ENCODE data around the gene CFDP1.

The CFDP1 gene

DNA sequence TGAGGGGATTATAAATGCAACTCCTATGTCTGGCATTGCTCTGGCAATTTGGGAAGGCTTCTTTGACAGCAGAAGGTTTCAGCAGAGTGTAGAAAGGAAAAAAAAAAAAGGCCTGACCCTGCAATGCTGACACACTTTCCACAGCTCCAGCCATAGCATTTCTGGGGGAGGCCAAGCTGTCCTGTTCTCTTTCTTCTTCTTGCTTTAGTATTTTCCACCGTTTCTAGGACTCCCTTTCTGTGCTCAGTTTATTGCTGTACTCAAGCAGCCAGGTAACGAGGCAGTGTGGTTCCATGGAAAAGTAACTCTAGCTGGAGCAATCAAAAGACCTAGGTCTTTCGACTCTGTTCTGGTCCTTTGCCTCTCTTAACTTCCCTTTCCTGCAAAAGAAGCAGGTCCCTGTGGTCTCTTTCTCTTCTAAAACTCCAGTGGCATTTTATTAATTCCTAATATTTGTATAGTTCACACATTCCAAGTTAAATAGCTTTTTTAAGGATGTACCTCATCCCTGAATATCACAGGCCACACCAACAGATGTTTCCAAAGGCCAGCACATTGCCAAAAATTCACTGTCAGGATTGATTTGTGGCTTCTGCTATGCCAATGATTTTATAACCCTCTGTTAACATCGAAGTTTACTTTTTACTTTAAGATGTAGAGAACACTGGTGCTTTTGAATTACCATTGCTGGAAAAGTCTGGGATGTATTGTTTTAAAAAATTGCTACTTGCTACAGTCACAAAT, 91.6 kb downstream of the CFDP1 start:
- Histone ChIP-seq H3K9me3 (ENCODE audit: control insufficient read depth, insufficient read depth, low read depth, low read length) (no peaks in the 10 kb centered on the region), H3K4me1 (ENCODE audit: control insufficient read depth, insufficient read depth, low read length) (peaks cover 8% of the 10 kb centered on the region), H3K27ac (ENCODE audit: extremely low read depth, low read depth, low read length) (no peak overlapping the region), H3K36me3 (ENCODE audit: control insufficient read depth in 2 of 2, insufficient read depth in 1 of 2, low read length in 2 of 2) (peaks cover 0 to 7% of the 10 kb centered on the region in 2 experiments; a peak in 2 of 3 replicates), H3K4me3 (ENCODE audit: low read depth, low read length) (no peak overlapping the region)
- POLR2A ChIA-PET: interaction anchor here (0.6 kb wide), 1 partner anchor 14 kb away, joined by 7 read pairs; no protein-coding TSS in a partner anchor
- TF ChIP-seq ZBTB8A (tag by site-specific recombination; IDR thresholded peaks at IDR 0.05): no peak
- TF ChIP-seq ZNF514 (tag by site-specific recombination; IDR thresholded peaks at IDR 0.05): no peak
- no peak for TF ChIP-seq GLIS2 (tag by site-specific recombination; IDR thresholded peaks at IDR 0.05)
- TF ChIP-seq ZBTB7A (tag by site-specific recombination; IDR thresholded peaks at IDR 0.05; ENCODE audit: low read depth): no peak
- TF ChIP-seq SETDB1 (IDR thresholded peaks at IDR 0.05; ENCODE audit: insufficient read length, low read length): no peak
- TF ChIP-seq, protein P1, sequence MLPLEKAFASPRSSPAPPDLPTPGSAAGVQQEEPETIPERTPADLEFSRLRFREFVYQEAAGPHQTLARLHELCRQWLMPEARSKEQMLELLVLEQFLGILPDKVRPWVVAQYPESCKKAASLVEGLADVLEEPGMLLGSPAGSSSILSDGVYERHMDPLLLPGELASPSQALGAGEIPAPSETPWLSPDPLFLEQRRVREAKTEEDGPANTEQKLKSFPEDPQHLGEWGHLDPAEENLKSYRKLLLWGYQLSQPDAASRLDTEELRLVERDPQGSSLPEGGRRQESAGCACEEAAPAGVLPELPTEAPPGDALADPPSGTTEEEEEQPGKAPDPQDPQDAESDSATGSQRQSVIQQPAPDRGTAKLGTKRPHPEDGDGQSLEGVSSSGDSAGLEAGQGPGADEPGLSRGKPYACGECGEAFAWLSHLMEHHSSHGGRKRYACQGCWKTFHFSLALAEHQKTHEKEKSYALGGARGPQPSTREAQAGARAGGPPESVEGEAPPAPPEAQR (tag by site-specific recombination; IDR thresholded peaks at IDR 0.05): no peak
- TF ChIP-seq, protein P2, sequence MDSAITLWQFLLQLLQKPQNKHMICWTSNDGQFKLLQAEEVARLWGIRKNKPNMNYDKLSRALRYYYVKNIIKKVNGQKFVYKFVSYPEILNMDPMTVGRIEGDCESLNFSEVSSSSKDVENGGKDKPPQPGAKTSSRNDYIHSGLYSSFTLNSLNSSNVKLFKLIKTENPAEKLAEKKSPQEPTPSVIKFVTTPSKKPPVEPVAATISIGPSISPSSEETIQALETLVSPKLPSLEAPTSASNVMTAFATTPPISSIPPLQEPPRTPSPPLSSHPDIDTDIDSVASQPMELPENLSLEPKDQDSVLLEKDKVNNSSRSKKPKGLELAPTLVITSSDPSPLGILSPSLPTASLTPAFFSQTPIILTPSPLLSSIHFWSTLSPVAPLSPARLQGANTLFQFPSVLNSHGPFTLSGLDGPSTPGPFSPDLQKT (IDR thresholded peaks at IDR 0.05; ENCODE audit: borderline replicate concordance, low read depth, low read length): no peak
- TF ChIP-seq ZNF747 (tag by site-specific recombination; IDR thresholded peaks at IDR 0.05): no peak
- TF ChIP-seq, protein P3, sequence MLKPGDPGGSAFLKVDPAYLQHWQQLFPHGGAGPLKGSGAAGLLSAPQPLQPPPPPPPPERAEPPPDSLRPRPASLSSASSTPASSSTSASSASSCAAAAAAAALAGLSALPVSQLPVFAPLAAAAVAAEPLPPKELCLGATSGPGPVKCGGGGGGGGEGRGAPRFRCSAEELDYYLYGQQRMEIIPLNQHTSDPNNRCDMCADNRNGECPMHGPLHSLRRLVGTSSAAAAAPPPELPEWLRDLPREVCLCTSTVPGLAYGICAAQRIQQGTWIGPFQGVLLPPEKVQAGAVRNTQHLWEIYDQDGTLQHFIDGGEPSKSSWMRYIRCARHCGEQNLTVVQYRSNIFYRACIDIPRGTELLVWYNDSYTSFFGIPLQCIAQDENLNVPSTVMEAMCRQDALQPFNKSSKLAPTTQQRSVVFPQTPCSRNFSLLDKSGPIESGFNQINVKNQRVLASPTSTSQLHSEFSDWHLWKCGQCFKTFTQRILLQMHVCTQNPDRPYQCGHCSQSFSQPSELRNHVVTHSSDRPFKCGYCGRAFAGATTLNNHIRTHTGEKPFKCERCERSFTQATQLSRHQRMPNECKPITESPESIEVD (tag by site-specific recombination; IDR thresholded peaks at IDR 0.05): no peak
- CTCF ChIA-PET: interaction anchor here (0.7 to 2.8 kb wide), 2 partner anchors 143 to 378 kb away, joined by 3 to 8 read pairs; no protein-coding TSS in a partner anchor

DNA sequence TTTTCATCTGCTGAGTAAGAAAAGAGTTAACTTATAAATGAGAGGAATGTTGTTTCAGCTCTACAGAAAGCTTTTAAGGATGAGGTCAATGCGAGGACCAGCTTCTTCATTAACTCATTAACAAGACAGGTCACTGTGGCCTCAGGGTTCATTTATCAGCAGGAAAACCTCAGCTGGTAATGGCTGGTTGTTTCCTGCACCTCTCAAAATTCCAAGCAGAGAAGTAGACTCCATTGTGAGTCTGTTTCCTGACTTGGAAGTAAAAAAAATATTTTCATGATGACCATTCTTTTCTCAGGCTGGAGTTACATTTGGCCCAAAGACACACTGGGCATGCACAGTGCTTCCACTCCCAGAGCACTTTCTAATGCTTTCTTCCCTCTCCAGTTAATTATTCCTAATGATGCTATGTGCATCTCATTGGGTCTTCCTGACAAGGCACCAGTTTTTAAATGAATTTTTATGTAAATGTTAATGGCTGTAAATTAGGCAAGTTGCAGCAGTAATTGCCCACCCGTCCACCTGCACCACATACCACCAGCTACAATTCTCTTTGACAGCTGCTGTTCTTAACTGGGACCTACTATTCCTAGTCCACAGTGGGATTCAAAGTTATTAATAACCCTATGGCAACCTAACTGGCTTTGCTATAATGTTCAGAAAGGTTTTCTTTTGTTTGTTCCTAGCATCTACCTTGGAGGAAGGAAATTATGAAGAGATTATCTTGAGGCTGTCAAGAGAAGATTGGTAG, 92.4 kb downstream of the CFDP1 start:
- POLR2A ChIA-PET: no interaction called here
- Histone ChIP-seq H3K27ac (ENCODE audit: extremely low read depth, low read depth, low read length) (no peak overlapping the region), H3K4me3 (ENCODE audit: low read depth, low read length) (no peak overlapping the region), H3K9me3 (ENCODE audit: control insufficient read depth, insufficient read depth, low read depth, low read length) (no peaks in the 10 kb centered on the region), H3K4me1 (ENCODE audit: control insufficient read depth, insufficient read depth, low read length) (peaks cover 8% of the 10 kb centered on the region), H3K36me3 (ENCODE audit: control insufficient read depth in 2 of 2, insufficient read depth in 1 of 2, low read length in 2 of 2) (peaks cover 0 to 5% of the 10 kb centered on the region in 2 experiments; a peak in 2 of 3 replicates)
- TF ChIP-seq, protein P4, sequence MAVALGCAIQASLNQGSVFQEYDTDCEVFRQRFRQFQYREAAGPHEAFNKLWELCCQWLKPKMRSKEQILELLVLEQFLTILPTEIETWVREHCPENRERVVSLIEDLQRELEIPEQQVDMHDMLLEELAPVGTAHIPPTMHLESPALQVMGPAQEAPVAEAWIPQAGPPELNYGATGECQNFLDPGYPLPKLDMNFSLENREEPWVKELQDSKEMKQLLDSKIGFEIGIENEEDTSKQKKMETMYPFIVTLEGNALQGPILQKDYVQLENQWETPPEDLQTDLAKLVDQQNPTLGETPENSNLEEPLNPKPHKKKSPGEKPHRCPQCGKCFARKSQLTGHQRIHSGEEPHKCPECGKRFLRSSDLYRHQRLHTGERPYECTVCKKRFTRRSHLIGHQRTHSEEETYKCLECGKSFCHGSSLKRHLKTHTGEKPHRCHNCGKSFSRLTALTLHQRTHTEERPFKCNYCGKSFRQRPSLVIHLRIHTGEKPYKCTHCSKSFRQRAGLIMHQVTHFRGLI (tag by site-specific recombination; IDR thresholded peaks at IDR 0.05): no peak
- TF ChIP-seq ZNF677 (tag by site-specific recombination; IDR thresholded peaks at IDR 0.05): peak; percentile 92
- CTCF ChIA-PET: interaction anchor here (1.1 to 2.8 kb wide), 2 partner anchors 124 to 142 kb away, joined by 3 to 8 read pairs; no protein-coding TSS in a partner anchor

DNA sequence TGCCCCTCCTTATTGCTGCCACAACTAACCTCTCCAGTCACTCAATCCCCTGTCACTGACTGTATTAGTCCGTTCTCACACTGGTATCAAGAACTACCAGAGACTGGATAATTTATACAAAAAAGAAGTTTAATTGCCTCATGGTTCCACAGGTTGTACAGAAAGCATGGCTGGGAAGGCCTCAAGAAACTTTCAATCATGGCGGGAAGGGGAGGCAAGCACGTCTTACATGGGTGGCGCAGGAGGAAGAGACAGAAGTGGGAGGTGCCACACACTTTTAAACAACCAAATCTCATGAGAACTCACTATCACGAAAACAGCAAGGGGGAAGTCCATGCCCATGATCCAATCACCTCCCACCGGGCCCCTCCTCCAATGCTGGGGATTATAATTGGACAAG, 95.9 kb downstream of the CFDP1 start:
- no peak overlapping the region for H3K27ac ChIP-seq (ENCODE audit: extremely low read depth, low read depth, low read length)
- ChIA-PET CTCF (no interaction called here), POLR2A (no interaction called here)
- H3K4me3 ChIP-seq (ENCODE audit: low read depth, low read length): no peak overlapping the region
- no peaks in the 10 kb centered on the region for H3K9me3 ChIP-seq (ENCODE audit: control insufficient read depth, insufficient read depth, low read depth, low read length)
- peaks cover 4% of the 10 kb centered on the region for H3K4me1 ChIP-seq (ENCODE audit: control insufficient read depth, insufficient read depth, low read length)
- H3K36me3 ChIP-seq (ENCODE audit: control insufficient read depth in 2 of 2, insufficient read depth in 1 of 2, low read length in 2 of 2): peaks cover 0 to 3% of the 10 kb centered on the region in 2 experiments; a peak in 2 of 3 replicates
- TF ChIP-seq, protein P5, sequence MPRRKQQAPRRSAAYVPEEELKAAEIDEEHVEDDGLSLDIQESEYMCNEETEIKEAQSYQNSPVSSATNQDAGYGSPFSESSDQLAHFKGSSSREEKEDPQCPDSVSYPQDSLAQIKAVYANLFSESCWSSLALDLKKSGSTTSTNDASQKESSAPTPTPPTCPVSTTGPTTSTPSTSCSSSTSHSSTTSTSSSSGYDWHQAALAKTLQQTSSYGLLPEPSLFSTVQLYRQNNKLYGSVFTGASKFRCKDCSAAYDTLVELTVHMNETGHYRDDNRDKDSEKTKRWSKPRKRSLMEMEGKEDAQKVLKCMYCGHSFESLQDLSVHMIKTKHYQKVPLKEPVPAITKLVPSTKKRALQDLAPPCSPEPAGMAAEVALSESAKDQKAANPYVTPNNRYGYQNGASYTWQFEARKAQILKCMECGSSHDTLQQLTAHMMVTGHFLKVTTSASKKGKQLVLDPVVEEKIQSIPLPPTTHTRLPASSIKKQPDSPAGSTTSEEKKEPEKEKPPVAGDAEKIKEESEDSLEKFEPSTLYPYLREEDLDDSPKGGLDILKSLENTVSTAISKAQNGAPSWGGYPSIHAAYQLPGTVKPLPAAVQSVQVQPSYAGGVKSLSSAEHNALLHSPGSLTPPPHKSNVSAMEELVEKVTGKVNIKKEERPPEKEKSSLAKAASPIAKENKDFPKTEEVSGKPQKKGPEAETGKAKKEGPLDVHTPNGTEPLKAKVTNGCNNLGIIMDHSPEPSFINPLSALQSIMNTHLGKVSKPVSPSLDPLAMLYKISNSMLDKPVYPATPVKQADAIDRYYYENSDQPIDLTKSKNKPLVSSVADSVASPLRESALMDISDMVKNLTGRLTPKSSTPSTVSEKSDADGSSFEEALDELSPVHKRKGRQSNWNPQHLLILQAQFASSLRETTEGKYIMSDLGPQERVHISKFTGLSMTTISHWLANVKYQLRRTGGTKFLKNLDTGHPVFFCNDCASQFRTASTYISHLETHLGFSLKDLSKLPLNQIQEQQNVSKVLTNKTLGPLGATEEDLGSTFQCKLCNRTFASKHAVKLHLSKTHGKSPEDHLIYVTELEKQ (tag by site-specific recombination; IDR thresholded peaks at IDR 0.05; ENCODE audit: borderline replicate concordance): no peak
- TF ChIP-seq ZNF549 (tag by site-specific recombination; IDR thresholded peaks at IDR 0.05) (no peak), ZNF510 (tag by site-specific recombination; IDR thresholded peaks at IDR 0.05; ENCODE audit: insufficient replicate concordance) (no peak), ZNF626 (tag by site-specific recombination; IDR thresholded peaks at IDR 0.05) (no peak), ZNF660 (tag by site-specific recombination; IDR thresholded peaks at IDR 0.05) (no peak), ZBTB20 (tag by site-specific recombination; IDR thresholded peaks at IDR 0.05) (no peak)
